Measurements from ENCODE around the gene LY86. TPM values are rescaled to one million over a fixed set of nuclear protein-coding genes. Genes with fewer than 3 reads are reported as not detected.
A peak's percentile ranks its signal among the peaks of the same experiment; 100 is the strongest.

Gene LY86
- total RNA-seq, 6 donors from 2014 or later = 2.1 to 21.9 (median 9.5) TPM

- DNase-seq = no peak
- Histone ChIP-seq H3K4me3 (no peak overlapping the region), H3K27ac (peak overlapping the region; percentile 72 to 86 (median 85)), H3K9me3 (no peaks in the 10 kb centered on the region), H3K27me3 (no peaks in the 10 kb centered on the region), H3K4me1 (peaks cover 38 to 61% (median 55%) of the 10 kb centered on the region in 4 donors), H3K36me3 (no peaks in the 10 kb centered on the region)
- WGBS, 2 donors = 76% methylated on average over 2 of the region's 2 CpGs; no CpG with 5 or more reads in 1 of the 2 donors
- TF ChIP-seq EP300 (IDR thresholded peaks at IDR 0.05) (no peak), POLR2AphosphoS5 (IDR thresholded peaks at IDR 0.05) (no peak), POLR2A (IDR thresholded peaks at IDR 0.05) (no peak), CTCF (IDR thresholded peaks at IDR 0.05) (no peak)
- no peak for ATAC-seq (ENCODE audit: low FRiP score in 2 of 2)
Measured at GRCh38 chr6:6690144-6690483, 101.6 kb downstream of the LY86 start.

- peak in 1 of 2 donors; percentile 26 for ATAC-seq (ENCODE audit: low FRiP score in 2 of 2)
- WGBS, 2 donors = 41 to 69% methylated on average over 5 to 6 of the region's 6 CpGs
- Histone ChIP-seq H3K27ac (peak overlapping the region; percentile 75 to 87 (median 82)), H3K27me3 (no peaks in the 10 kb centered on the region), H3K36me3 (no peaks in the 10 kb centered on the region), H3K9me3 (no peaks in the 10 kb centered on the region), H3K4me1 (peaks cover 41 to 61% (median 46%) of the 10 kb centered on the region in 4 donors), H3K4me3 (no peak overlapping the region)
- no peak for TF ChIP-seq EP300 (IDR thresholded peaks at IDR 0.05)
- no peak for TF ChIP-seq POLR2AphosphoS5 (IDR thresholded peaks at IDR 0.05)
- no peak for TF ChIP-seq POLR2A (IDR thresholded peaks at IDR 0.05)
- peak in 1 of 6 experiments; percentile 7 for TF ChIP-seq CTCF (IDR thresholded peaks at IDR 0.05)
- peak in 1 of 2 donors; percentile 74 for DNase-seq
Measured at GRCh38 chr6:6694368-6694780, 105.9 kb downstream of the LY86 start.

- H3K9me3 ChIP-seq = no peaks in the 10 kb centered on the region
- TF ChIP-seq POLR2AphosphoS5 (IDR thresholded peaks at IDR 0.05) = peak; percentile 43 to 88
- TF ChIP-seq CTCF (IDR thresholded peaks at IDR 0.05) = peak in 1 of 6 experiments; percentile 5
- TF ChIP-seq EP300 (IDR thresholded peaks at IDR 0.05) = peak in 2 of 4 donors; percentile 54 to 55
- peak in 2 of 4 donors; percentile 29 to 52 for TF ChIP-seq POLR2A (IDR thresholded peaks at IDR 0.05)
- H3K27ac ChIP-seq = peak overlapping the region; percentile 75 to 87 (median 82)
- peak; percentile 54 to 90 for DNase-seq
- H3K4me1 ChIP-seq = peaks cover 43 to 62% (median 48%) of the 10 kb centered on the region in 4 donors
- H3K27me3 ChIP-seq = no peaks in the 10 kb centered on the region
- 27% methylated on average over 12 to 18 of the region's 18 CpGs for WGBS, 2 donors
- H3K4me3 ChIP-seq = no peak overlapping the region
- no peaks in the 10 kb centered on the region for H3K36me3 ChIP-seq
- ATAC-seq (ENCODE audit: low FRiP score in 2 of 2) = peak; percentile 43 to 86
Measured at GRCh38 chr6:6694825-6695624, 106.5 kb downstream of the LY86 start.

GRCh38 chr6:6695625-6696276 is 107.2 kb downstream of the LY86 start:
- H3K27ac ChIP-seq = peak overlapping the region; percentile 75 to 87 (median 82)
- ATAC-seq (ENCODE audit: low FRiP score in 2 of 2) (peak in 1 of 2 donors; percentile 34), DNase-seq (no peak)
- WGBS, 2 donors = 31 to 35% methylated on average over 6 of the region's 6 CpGs
- no peaks in the 10 kb centered on the region for H3K9me3 ChIP-seq
- H3K27me3 ChIP-seq = no peaks in the 10 kb centered on the region
- H3K4me1 ChIP-seq = peaks cover 42 to 60% (median 49%) of the 10 kb centered on the region in 4 donors
- no peaks in the 10 kb centered on the region for H3K36me3 ChIP-seq
- TF ChIP-seq POLR2A (IDR thresholded peaks at IDR 0.05) = no peak
- TF ChIP-seq CTCF (IDR thresholded peaks at IDR 0.05) = no peak
- no peak for TF ChIP-seq POLR2AphosphoS5 (IDR thresholded peaks at IDR 0.05)
- TF ChIP-seq EP300 (IDR thresholded peaks at IDR 0.05) = no peak
- no peak overlapping the region for H3K4me3 ChIP-seq

Measured in upper lobe of left lung (tissue), 6 donors.